GM18870 (cell line): ENCODE results near the gene SEZ6L2.
"Not testable (repeated sequence)": the region's sequence is repeated elsewhere in the genome, so short reads cannot be mapped to it uniquely, and the experiment has no call there.

Source experiments
- ATAC-seq: cut with Tn5 transposase; IDR thresholded peaks from one replicate; pipeline ENCODE4 v1.9.1; 2021; ENCODE audit warnings: moderate library complexity; ENCODE audit not compliant: unreplicated experiment

The SEZ6L2 gene

GRCh38 chr16:29891525-29892457 lies 7.6 kb downstream of the SEZ6L2 start:
- ATAC-seq: no peak

- not testable (repeated sequence) for ATAC-seq
These were observed 10.0 kb downstream of the SEZ6L2 start for GRCh38 chr16:29889372-29889771.

- no peak for ATAC-seq
These were observed 15.4 kb downstream of the SEZ6L2 start for GRCh38 chr16:29883987-29884386.

- ATAC-seq: no peak
These were observed 18.3 kb downstream of the SEZ6L2 start for GRCh38 chr16:29881050-29881449.

GRCh38 chr16:29878172-29878571 lies 21.2 kb downstream of the SEZ6L2 start:
- ATAC-seq: no peak

GRCh38 chr16:29877266-29877961 lies 21.9 kb downstream of the SEZ6L2 start:
- ATAC-seq: no peak

- ATAC-seq: no peak
These were observed 22.6 kb downstream of the SEZ6L2 start for GRCh38 chr16:29876594-29877249.

- no peak for ATAC-seq
These were observed 23.1 kb downstream of the SEZ6L2 start for GRCh38 chr16:29876217-29876593.

- no peak for ATAC-seq
These were observed 24.1 kb downstream of the SEZ6L2 start for GRCh38 chr16:29875206-29875605.

GRCh38 chr16:29873319-29873718 lies 26.0 kb downstream of the SEZ6L2 start:
- ATAC-seq: no peak

GRCh38 chr16:29871822-29872546 lies 27.4 kb downstream of the SEZ6L2 start:
- no peak for ATAC-seq

- not testable (repeated sequence) for ATAC-seq
These were observed 30.3 kb downstream of the SEZ6L2 start for GRCh38 chr16:29869067-29869466.

- no peak for ATAC-seq
These were observed 30.8 kb downstream of the SEZ6L2 start for GRCh38 chr16:29868396-29869009.

- ATAC-seq: no peak
These were observed 35.1 kb downstream of the SEZ6L2 start for GRCh38 chr16:29864205-29864604.

GRCh38 chr16:29863669-29863984 lies 35.7 kb downstream of the SEZ6L2 start:
- no peak for ATAC-seq

- peak; percentile 86 for ATAC-seq
These were observed 36.3 kb downstream of the SEZ6L2 start, which contains the start of gene CDIPT for GRCh38 chr16:29862884-29863668. TSS of gene CDIPT (minus strand) at chr16:29863226. CDS start at chr16:29862857, 369 bp downstream.

- ATAC-seq: peak; percentile 8
These were observed 36.9 kb downstream of the SEZ6L2 start for GRCh38 chr16:29862383-29862883.

GRCh38 chr16:29860218-29860617 lies 39.1 kb downstream of the SEZ6L2 start:
- no peak for ATAC-seq

GRCh38 chr16:29858974-29859373 lies 40.4 kb downstream of the SEZ6L2 start:
- ATAC-seq: no peak
